ENCODE data around the gene ADAMTSL5. TPM values are rescaled to one million over a fixed set of nuclear protein-coding genes. Genes with fewer than 3 reads are reported as not detected.

Gene ADAMTSL5
- total and polyA plus RNA-seq, 9 of the 15 experiments (the other 6 are each of a cell fraction or from before 2014, with no cell fraction given) = 1.0 to 11.6 (median 4.1) TPM

DNA sequence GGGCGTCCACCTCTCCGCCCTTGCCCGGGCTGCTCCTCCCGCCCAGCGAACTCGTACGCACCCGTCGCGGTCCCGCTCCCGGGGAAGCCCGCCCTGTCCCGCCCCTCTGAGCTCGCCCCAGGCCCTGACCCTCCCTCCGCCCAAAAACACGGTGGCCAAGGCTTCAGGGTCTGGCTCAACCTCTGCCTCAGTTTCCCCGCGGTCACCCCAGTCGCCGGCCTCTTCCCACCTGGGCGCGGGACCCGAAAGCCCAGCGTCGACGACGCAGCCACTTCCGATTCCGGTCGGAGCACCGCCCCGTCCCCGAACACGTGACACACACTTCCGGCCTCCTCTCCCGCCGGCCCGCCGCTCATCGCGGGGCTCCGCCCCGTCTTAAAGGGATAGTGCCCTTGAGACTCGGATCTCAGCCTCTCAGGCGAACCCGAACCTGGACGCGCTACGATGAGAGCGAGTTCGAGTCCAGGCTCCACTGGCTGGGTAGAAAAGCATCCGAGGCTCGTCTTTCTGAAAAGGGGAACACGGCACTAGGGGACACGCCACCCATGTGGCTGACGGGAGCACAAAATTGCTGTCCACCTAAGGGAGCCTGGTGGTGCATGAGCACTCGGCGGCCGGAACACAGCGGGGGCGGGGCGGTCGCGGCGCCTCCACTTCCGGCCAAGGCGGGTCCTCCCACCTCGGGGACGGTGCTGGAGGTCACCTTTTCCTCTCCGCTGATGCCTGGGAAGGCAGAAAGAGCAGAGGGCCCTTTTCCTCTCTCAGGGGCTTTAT is 33.7 kb downstream of the ADAMTSL5 start, which contains the start of gene C19orf25 (continued):
- TF ChIP-seq, protein P1, sequence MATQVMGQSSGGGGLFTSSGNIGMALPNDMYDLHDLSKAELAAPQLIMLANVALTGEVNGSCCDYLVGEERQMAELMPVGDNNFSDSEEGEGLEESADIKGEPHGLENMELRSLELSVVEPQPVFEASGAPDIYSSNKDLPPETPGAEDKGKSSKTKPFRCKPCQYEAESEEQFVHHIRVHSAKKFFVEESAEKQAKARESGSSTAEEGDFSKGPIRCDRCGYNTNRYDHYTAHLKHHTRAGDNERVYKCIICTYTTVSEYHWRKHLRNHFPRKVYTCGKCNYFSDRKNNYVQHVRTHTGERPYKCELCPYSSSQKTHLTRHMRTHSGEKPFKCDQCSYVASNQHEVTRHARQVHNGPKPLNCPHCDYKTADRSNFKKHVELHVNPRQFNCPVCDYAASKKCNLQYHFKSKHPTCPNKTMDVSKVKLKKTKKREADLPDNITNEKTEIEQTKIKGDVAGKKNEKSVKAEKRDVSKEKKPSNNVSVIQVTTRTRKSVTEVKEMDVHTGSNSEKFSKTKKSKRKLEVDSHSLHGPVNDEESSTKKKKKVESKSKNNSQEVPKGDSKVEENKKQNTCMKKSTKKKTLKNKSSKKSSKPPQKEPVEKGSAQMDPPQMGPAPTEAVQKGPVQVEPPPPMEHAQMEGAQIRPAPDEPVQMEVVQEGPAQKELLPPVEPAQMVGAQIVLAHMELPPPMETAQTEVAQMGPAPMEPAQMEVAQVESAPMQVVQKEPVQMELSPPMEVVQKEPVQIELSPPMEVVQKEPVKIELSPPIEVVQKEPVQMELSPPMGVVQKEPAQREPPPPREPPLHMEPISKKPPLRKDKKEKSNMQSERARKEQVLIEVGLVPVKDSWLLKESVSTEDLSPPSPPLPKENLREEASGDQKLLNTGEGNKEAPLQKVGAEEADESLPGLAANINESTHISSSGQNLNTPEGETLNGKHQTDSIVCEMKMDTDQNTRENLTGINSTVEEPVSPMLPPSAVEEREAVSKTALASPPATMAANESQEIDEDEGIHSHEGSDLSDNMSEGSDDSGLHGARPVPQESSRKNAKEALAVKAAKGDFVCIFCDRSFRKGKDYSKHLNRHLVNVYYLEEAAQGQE (IDR thresholded peaks at IDR 0.05; ENCODE audit: borderline replicate concordance) = peak; percentile 78
- TF ChIP-seq, protein P1 (CRISPR knock-in tag; IDR thresholded peaks at IDR 0.05; ENCODE audit: low read depth) = peak; percentile 19; the same call in 1 of the 2 replicates
- TF ChIP-seq L3MBTL2 (IDR thresholded peaks at IDR 0.05) = peak; percentile 88
- peak; percentile 84 for TF ChIP-seq CBFA2T2 (conservative IDR thresholded peaks at IDR 0.05)
- no peak for TF ChIP-seq MTF1 (CRISPR knock-in tag; IDR thresholded peaks at IDR 0.05; ENCODE audit: borderline replicate concordance)
- TF ChIP-seq MBD2 (IDR thresholded peaks at IDR 0.05; ENCODE audit: borderline replicate concordance, low read depth) = peak; percentile 52; the same call in 1 of the 2 replicates
- no peak for TF ChIP-seq POU5F1 (IDR thresholded peaks at IDR 0.05; ENCODE audit: borderline replicate concordance, low read depth, low read length, partially characterized antibody)
- TF ChIP-seq MCM7 (IDR thresholded peaks at IDR 0.05) = no peak
- TF ChIP-seq BRD4 (IDR thresholded peaks at IDR 0.05) = 0 out of 2 replicates have a peak, but pooled peaks have one; percentile 42
- TF ChIP-seq, protein P2, sequence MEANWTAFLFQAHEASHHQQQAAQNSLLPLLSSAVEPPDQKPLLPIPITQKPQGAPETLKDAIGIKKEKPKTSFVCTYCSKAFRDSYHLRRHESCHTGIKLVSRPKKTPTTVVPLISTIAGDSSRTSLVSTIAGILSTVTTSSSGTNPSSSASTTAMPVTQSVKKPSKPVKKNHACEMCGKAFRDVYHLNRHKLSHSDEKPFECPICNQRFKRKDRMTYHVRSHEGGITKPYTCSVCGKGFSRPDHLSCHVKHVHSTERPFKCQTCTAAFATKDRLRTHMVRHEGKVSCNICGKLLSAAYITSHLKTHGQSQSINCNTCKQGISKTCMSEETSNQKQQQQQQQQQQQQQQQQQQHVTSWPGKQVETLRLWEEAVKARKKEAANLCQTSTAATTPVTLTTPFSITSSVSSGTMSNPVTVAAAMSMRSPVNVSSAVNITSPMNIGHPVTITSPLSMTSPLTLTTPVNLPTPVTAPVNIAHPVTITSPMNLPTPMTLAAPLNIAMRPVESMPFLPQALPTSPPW (CRISPR knock-in tag; IDR thresholded peaks at IDR 0.05) = peak; percentile 89
- TF ChIP-seq ESRRA (IDR thresholded peaks at IDR 0.05; ENCODE audit: borderline replicate concordance, low read depth) = peak; percentile 99
- TF ChIP-seq, protein P3, sequence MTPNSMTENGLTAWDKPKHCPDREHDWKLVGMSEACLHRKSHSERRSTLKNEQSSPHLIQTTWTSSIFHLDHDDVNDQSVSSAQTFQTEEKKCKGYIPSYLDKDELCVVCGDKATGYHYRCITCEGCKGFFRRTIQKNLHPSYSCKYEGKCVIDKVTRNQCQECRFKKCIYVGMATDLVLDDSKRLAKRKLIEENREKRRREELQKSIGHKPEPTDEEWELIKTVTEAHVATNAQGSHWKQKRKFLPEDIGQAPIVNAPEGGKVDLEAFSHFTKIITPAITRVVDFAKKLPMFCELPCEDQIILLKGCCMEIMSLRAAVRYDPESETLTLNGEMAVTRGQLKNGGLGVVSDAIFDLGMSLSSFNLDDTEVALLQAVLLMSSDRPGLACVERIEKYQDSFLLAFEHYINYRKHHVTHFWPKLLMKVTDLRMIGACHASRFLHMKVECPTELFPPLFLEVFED (CRISPR knock-in tag; conservative IDR thresholded peaks at IDR 0.05) = 0 out of 2 replicates have a peak, but pooled peaks have one; percentile 48
- TF ChIP-seq HDAC2 (IDR thresholded peaks at IDR 0.05) = peak; percentile 75; the same call in 1 of the 2 replicates
- TF ChIP-seq CXXC5 (CRISPR knock-in tag; IDR thresholded peaks at IDR 0.05) = peak; percentile 83
- TF ChIP-seq, protein P4, sequence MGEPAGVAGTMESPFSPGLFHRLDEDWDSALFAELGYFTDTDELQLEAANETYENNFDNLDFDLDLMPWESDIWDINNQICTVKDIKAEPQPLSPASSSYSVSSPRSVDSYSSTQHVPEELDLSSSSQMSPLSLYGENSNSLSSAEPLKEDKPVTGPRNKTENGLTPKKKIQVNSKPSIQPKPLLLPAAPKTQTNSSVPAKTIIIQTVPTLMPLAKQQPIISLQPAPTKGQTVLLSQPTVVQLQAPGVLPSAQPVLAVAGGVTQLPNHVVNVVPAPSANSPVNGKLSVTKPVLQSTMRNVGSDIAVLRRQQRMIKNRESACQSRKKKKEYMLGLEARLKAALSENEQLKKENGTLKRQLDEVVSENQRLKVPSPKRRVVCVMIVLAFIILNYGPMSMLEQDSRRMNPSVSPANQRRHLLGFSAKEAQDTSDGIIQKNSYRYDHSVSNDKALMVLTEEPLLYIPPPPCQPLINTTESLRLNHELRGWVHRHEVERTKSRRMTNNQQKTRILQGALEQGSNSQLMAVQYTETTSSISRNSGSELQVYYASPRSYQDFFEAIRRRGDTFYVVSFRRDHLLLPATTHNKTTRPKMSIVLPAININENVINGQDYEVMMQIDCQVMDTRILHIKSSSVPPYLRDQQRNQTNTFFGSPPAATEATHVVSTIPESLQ (CRISPR knock-in tag; IDR thresholded peaks at IDR 0.05) = peak; percentile 29; the same call in 1 of the 2 replicates
